ENCODE results near the gene CHD3.

- TF ChIP-seq CTCF (IDR thresholded peaks at IDR 0.05) (no peak), POLR2A (IDR thresholded peaks at IDR 0.05) (no peak)
Observed at GRCh38 chr17:7846063-7846735, 42.4 kb upstream of the CHD3 start.
